ENCODE measurements around the gene GLTPD2.

GLTPD2 gene

DNA sequence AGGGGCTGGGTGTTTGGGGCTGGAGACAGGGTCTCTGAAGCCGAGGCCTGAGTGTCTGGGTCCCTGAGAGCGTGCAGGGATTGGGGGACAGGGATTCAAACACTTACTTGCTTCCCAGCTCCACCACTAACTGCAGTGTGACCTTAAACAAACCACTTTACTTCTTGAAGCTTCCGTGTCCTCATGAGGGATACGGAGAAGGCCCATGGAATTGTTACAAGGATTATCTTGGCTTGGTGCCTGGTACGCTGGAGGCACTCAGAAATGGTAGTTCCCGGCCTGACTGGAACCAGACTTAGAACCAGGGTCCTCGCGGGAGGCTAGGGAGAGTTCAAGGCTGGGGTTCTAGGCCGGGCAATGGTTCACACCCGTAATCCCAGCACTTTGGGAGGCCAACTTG lies 46.1 kb upstream of the GLTPD2 start:
- DNase-seq (ENCODE audit: low read depth), result no peak
- no peak overlapping the region for H3K4me3 ChIP-seq (replicated peaks; ENCODE audit: low read depth, low read length)
- TF ChIP-seq, protein P1, sequence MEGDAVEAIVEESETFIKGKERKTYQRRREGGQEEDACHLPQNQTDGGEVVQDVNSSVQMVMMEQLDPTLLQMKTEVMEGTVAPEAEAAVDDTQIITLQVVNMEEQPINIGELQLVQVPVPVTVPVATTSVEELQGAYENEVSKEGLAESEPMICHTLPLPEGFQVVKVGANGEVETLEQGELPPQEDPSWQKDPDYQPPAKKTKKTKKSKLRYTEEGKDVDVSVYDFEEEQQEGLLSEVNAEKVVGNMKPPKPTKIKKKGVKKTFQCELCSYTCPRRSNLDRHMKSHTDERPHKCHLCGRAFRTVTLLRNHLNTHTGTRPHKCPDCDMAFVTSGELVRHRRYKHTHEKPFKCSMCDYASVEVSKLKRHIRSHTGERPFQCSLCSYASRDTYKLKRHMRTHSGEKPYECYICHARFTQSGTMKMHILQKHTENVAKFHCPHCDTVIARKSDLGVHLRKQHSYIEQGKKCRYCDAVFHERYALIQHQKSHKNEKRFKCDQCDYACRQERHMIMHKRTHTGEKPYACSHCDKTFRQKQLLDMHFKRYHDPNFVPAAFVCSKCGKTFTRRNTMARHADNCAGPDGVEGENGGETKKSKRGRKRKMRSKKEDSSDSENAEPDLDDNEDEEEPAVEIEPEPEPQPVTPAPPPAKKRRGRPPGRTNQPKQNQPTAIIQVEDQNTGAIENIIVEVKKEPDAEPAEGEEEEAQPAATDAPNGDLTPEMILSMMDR (IDR thresholded peaks at IDR 0.05; ENCODE audit: low read length, missing control alignments), result no peak

DNA sequence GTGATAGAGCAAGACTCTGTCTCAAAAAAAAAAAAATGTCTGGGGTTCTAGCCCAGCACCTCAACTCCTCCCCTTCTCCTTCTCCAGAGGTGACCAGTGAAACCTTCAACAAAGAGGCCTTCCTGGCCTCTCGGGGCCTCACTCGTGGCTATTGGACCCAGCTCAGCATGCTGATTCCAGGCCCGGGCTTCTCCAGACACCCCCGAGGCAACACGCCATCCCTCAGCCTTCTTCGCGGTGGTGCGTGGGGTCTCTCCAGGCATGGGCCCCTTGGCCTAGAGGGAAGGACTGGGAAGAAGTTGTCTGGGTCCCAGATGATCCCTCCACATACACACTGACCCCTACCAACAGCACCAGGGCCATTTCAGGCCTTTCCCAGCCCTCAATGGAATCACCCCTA lies 45.5 kb upstream of the GLTPD2 start:
- H3K4me3 ChIP-seq (replicated peaks; ENCODE audit: low read depth, low read length), result no peak overlapping the region
- no peak for DNase-seq (ENCODE audit: low read depth)
- TF ChIP-seq, protein P1 (IDR thresholded peaks at IDR 0.05; ENCODE audit: low read length, missing control alignments), result no peak

DNA sequence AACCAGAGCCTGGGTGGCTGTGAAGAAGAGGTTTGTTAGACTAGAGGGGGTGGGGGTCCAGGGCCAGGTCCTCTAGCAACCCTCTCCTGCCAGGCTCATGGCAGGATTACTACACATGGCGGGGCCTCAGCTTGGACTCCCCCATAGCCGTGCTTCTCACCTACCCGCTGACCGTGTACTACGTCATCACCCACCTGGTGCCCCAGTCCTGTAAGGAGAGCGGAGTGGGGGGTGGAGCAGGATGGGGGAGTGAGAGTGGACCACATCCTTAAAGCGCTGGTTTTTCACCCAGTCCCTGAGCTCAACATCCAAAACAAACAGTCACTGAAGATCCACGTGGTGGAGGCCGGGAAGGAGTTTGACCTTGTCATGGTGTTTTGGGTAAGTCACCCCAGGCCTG lies 44.9 kb upstream of the GLTPD2 start:
- DNase-seq (ENCODE audit: low read depth), result no peak
- H3K4me3 ChIP-seq (replicated peaks; ENCODE audit: low read depth, low read length), result no peak overlapping the region
- TF ChIP-seq, protein P1 (IDR thresholded peaks at IDR 0.05; ENCODE audit: low read length, missing control alignments), result no peak

- H3K4me3 ChIP-seq (replicated peaks; ENCODE audit: low read depth, low read length), result no peak overlapping the region
- TF ChIP-seq, protein P1 (IDR thresholded peaks at IDR 0.05; ENCODE audit: low read length, missing control alignments), result no peak
- no peak for DNase-seq (ENCODE audit: low read depth)
These were observed 43.5 kb upstream of the GLTPD2 start for GRCh38 chr17:4744999-4745969.

GRCh38 chr17:4747847-4748246 lies 40.9 kb upstream of the GLTPD2 start:
- no peak overlapping the region for H3K4me3 ChIP-seq (replicated peaks; ENCODE audit: low read depth, low read length)
- TF ChIP-seq, protein P1 (IDR thresholded peaks at IDR 0.05; ENCODE audit: low read length, missing control alignments), result no peak
- DNase-seq (ENCODE audit: low read depth), result peak; percentile 11

GRCh38 chr17:4748686-4749085 lies 40.1 kb upstream of the GLTPD2 start:
- peak; percentile 10 for DNase-seq (ENCODE audit: low read depth)
- H3K4me3 ChIP-seq (replicated peaks; ENCODE audit: low read depth, low read length), result no peak overlapping the region
- TF ChIP-seq, protein P1 (IDR thresholded peaks at IDR 0.05; ENCODE audit: low read length, missing control alignments), result no peak

Measured in fibroblast of pulmonary artery (primary cell).